GM12878 (cell line): Measurements from ENCODE around the gene MED13L. TPM values are rescaled to one million over a fixed set of nuclear protein-coding genes. Genes with fewer than 3 reads are reported as not detected.

Experiments used
- ATAC-seq: fragments of 200-7000 bp; cut with Tn5 transposase; 3 replicates; pipeline ENCODE4 v1.9.1; 2020; ENCODE audit warnings: mild to moderate bottlenecking, moderate library complexity
- BruUV-seq: library from RNA; stranded (reverse); fragments of 400-500 nt; replicated peaks from 2 replicates; lab custom pipeline; 2021; lab: Mats Ljungman, UMichigan
- CTCF ChIA-PET: fragments of 300-600 bp; sonication (Branson Sonifier 250); formaldehyde crosslinking; extraction: SDS; loops from one replicate; lab custom pipeline; 2021; ENCODE audit warnings: inconsistent platforms; lab: Yijun Ruan, JAX
- POLR2A ChIA-PET: fragments of 350-600 bp; formaldehyde crosslinking; extraction: SDS; loops from one replicate; lab custom pipeline; 2021; ENCODE audit warnings: inconsistent platforms; lab: Charles Lee
- RAD21 ChIA-PET: fragments of 300-600 bp; sonication (Branson Sonifier 250); formaldehyde crosslinking; loops from one replicate; lab custom pipeline; 2023; ENCODE audit warnings: antibody characterized with exemption; ENCODE audit not compliant: unreplicated experiment; lab: Charles Lee
- SMC1A ChIA-PET: fragments of 300-600 bp; sonication (Branson Sonifier 250); formaldehyde crosslinking; loops from one replicate; lab custom pipeline; 2023; ENCODE audit not compliant: unreplicated experiment, uncharacterized antibody; lab: Charles Lee
- DNase-seq: peaks from one replicate; pipeline ENCODE4 v3.0.0-alpha.2; 2011; ENCODE audit warnings: low read depth, low spot score
- FAIRE-seq: peaks from 3 replicates; lab custom pipeline; 2011; peaks lifted over from hg19 to GRCh38; lab: Jason Lieb, UNC
- H2AFZ ChIP-seq: 2 replicates; pipeline ENCODE4 v1.6.0; 2011; ENCODE audit warnings: low read depth, low read length, control low read depth; ENCODE audit not compliant: control insufficient read depth
- H3K27ac ChIP-seq: 2 replicates; pipeline ENCODE4 v1.5.1; 2011; ENCODE audit warnings: control low read depth; ENCODE audit not compliant: control insufficient read depth, insufficient read depth
- H3K27me3 ChIP-seq, 2 experiments: replicated peaks in 1 of 2; 2 replicates each; pipeline versions ENCODE4 v1.6.0 to v1.6.1; 2011; ENCODE audit warnings: low read length in 1 of 2; ENCODE audit not compliant: control insufficient read depth in 2 of 2, insufficient read depth in 2 of 2
- H3K36me3 ChIP-seq, 2 experiments: 2 replicates each; pipeline ENCODE4 v1.5.1; 2011; ENCODE audit warnings: low read length in 1 of 2; ENCODE audit not compliant: control insufficient read depth in 2 of 2, insufficient read depth in 2 of 2
- H3K4me1 ChIP-seq: 2 replicates; pipeline ENCODE4 v1.6.1; 2011; ENCODE audit warnings: mild to moderate bottlenecking, low read length, moderate library complexity, mixed read lengths; ENCODE audit not compliant: control insufficient read depth, insufficient read depth
- H3K4me2 ChIP-seq: 2 replicates; pipeline ENCODE4 v1.6.0; 2011; ENCODE audit warnings: control low read depth; ENCODE audit not compliant: control insufficient read depth, insufficient read depth
- H3K4me3 ChIP-seq: fragments of 200-600 bp; sonication (generic); 2 replicates; pipeline ENCODE4 v1.5.1; 2016
- H3K79me2 ChIP-seq: 2 replicates; pipeline ENCODE4 v1.6.0; 2011; ENCODE audit warnings: low read length; ENCODE audit not compliant: control insufficient read depth, insufficient read depth
- H3K9ac ChIP-seq: 2 replicates; pipeline ENCODE4 v1.8.0; 2011; ENCODE audit warnings: low read length, control low read depth, mixed read lengths; ENCODE audit not compliant: control insufficient read depth, insufficient read depth
- H3K9me3 ChIP-seq: replicated peaks from 3 replicates; pipeline ENCODE4 v1.5.1; 2011; ENCODE audit warnings: mild to moderate bottlenecking, low read length; ENCODE audit not compliant: control insufficient read depth, insufficient read depth
- H4K20me1 ChIP-seq: 2 replicates; pipeline ENCODE4 v1.6.0; 2011; ENCODE audit not compliant: control insufficient read depth, insufficient read depth
- CREM ChIP-seq: IDR thresholded peaks from 2 replicates; pipeline ENCODE4 v1.6.1; 2014; ENCODE audit warnings: antibody characterized with exemption, low read depth
- HCFC1 ChIP-seq: fragments of 150-350 bp; IDR thresholded peaks from 2 replicates; pipeline ENCODE4 v1.6.1; 2014; ENCODE audit warnings: low read length
- JUNB ChIP-seq: IDR thresholded peaks from 2 replicates; pipeline ENCODE4 v1.6.1; 2016; ENCODE audit warnings: antibody characterized with exemption, mild to moderate bottlenecking
- NFXL1 ChIP-seq: fragments of 450-650 bp; IDR thresholded peaks from 2 replicates; pipeline ENCODE4 v1.6.1; 2017; ENCODE audit warnings: antibody characterized with exemption, mild to moderate bottlenecking, borderline replicate concordance
- PAX5 ChIP-seq: IDR thresholded peaks from 2 replicates; pipeline ENCODE4 v1.6.1; 2011; ENCODE audit warnings: low read depth, low read length, borderline replicate concordance
- RCOR1 ChIP-seq: conservative IDR thresholded peaks from 2 replicates; pipeline ENCODE4 v1.6.1; 2012; ENCODE audit warnings: low read depth, low read length, improper control_type of control experiment
- RELA ChIP-seq: fragments of 450-650 bp; IDR thresholded peaks from 2 replicates; pipeline ENCODE4 v1.8.0; 2014; ENCODE audit warnings: borderline replicate concordance; ENCODE audit not compliant: partially characterized antibody
- SPI1 ChIP-seq: IDR thresholded peaks from 2 replicates; pipeline ENCODE4 v1.6.1; 2011; ENCODE audit warnings: low read depth, mild to moderate bottlenecking, low read length, moderate library complexity, borderline replicate concordance; ENCODE audit not compliant: insufficient read depth
- STAT3 ChIP-seq: IDR thresholded peaks from 2 replicates; pipeline ENCODE4 v1.6.1; 2011; ENCODE audit warnings: low read depth, low read length, improper control_type of control experiment
- ZNF217 ChIP-seq: fragments of 450-650 bp; IDR thresholded peaks from 2 replicates; pipeline ENCODE4 v1.6.1; 2017; ENCODE audit warnings: antibody characterized with exemption, mild to moderate bottlenecking
- ZNF592 ChIP-seq: fragments of 450-650 bp; IDR thresholded peaks from 2 replicates; pipeline ENCODE4 v1.6.1; 2017; ENCODE audit warnings: mild to moderate bottlenecking, moderate library complexity
- WGBS: methylation state at CpG from one replicate; pipeline ENCODE4 v1.1.6; 2016; ENCODE audit warnings: low lambda C conversion rate; ENCODE audit not compliant: insufficient replicate concordance, insufficient coverage; ENCODE audit errors: missing lambda C conversion rate; 5-methylcytosine and 5-hydroxymethylcytosine counted together
- in situ Hi-C: fragments of 300-500 bp; cut with MboI; formaldehyde crosslinking; loops from 9 replicates; pipeline ENCODE4 v1.14.3; 2018; ENCODE audit warnings: mixed read lengths
- intact Hi-C: fragments of 100-400 bp; cut with micrococcal nuclease; formaldehyde crosslinking; loops from one replicate; pipeline ENCODE4 v1.14.2; 2022; ENCODE audit not compliant: unreplicated experiment
- polyA plus RNA-seq, 11 experiments: library from polyadenylated mRNA; depleted of rRNA in 4 of 11; unstranded in 6 of 11; stranded (reverse) in 5 of 11; fragments of >200 nt; fragmentation: Nextera tagmentation in 4 of 11; fragmentation: Illumina TruSeq in 1 of 11; extraction: Ambion mirVana in 4 of 11; extraction: Trizol in 1 of 11; gene quantifications; 1 replicate in 1 of 11; 2 replicates in 10 of 11; pipeline versions ENCODE4 v1.2.1 to v1.2.3, GENCODE V29; 2011 to 2016; ENCODE audit warnings: inconsistent platforms in 2 of 11, missing spikeins in 2 of 11, low read depth in 1 of 11
- total RNA-seq, 4 experiments: library from RNA; depleted of rRNA in 3 of 4; stranded (reverse); fragments of >200 nt in 3 of 4; fragmentation: Illumina TruSeq in 1 of 4; extraction: Trizol in 1 of 4; gene quantifications; 2 replicates each; pipeline versions ENCODE4 v1.2.1 to v1.2.3, GENCODE V29; 2013 to 2021
- TF ChIP-seq, protein P1 (sequence below): IDR thresholded peaks from 2 replicates; pipeline ENCODE4 v1.6.1; 2012; ENCODE audit warnings: low read depth, low read length, improper control_type of control experiment
- TF ChIP-seq, protein P2 (sequence below): fragments of 450-650 bp; IDR thresholded peaks from 2 replicates; pipeline ENCODE4 v1.6.1; 2017; ENCODE audit warnings: borderline replicate concordance

The MED13L gene
- total and polyA plus RNA-seq, 10 of the 15 experiments (the other 5 are each of a cell fraction or from before 2014, with no cell fraction given): 3.7 to 30.1 (median 9.1) TPM

DNA sequence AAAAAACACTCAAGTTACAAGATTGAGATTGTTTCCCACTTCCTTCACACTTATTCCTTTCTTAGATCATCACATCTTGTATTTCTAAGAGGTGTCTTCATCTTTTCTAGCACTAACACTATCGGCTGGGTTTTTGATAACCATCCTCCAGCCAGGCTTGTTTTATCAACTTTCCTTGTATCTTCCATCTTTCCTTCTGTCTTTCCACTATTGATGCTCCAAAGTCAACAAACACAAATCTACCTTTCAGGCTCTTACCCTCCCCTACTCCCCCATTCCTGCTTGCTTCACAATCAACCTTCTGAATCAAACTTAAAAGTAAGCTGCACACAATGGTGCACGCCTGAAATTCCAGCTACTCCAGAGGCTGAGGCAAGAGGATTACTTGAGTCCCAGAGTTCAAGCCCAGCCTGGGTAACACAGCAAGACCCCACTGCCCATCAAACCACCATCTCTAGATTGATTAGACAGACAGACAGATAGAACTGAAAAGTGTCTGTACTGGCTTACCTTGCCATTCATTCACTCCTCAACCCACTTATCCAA, 12.9 kb downstream of the MED13L start:
- Histone ChIP-seq H3K4me3 (no peak overlapping the region), H3K4me2 (no peak overlapping the region), H3K9me3 (no peaks in the 10 kb centered on the region), H2AFZ (no peak overlapping the region), H3K36me3 (no peaks in the 10 kb centered on the region), H3K79me2 (peaks cover 1% of the 10 kb centered on the region), H3K4me1 (no peaks in the 10 kb centered on the region), H3K27ac (no peak overlapping the region), H3K9ac (no peak overlapping the region), H3K27me3 (peaks cover 0 to 3% of the 10 kb centered on the region in 2 experiments; a peak in 1 of 4 replicates), H4K20me1 (peaks cover 10% of the 10 kb centered on the region)
- no peak for TF ChIP-seq JUNB
- no peak for TF ChIP-seq CREM
- no peak for TF ChIP-seq STAT3
- TF ChIP-seq ZNF217: no peak
- TF ChIP-seq, protein P1, sequence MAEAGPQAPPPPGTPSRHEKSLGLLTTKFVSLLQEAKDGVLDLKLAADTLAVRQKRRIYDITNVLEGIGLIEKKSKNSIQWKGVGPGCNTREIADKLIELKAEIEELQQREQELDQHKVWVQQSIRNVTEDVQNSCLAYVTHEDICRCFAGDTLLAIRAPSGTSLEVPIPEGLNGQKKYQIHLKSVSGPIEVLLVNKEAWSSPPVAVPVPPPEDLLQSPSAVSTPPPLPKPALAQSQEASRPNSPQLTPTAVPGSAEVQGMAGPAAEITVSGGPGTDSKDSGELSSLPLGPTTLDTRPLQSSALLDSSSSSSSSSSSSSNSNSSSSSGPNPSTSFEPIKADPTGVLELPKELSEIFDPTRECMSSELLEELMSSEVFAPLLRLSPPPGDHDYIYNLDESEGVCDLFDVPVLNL: no peak
- no peak for TF ChIP-seq RELA
- TF ChIP-seq HCFC1: no peak
- TF ChIP-seq PAX5: no peak
- TF ChIP-seq RCOR1: no peak
- TF ChIP-seq, protein P2, sequence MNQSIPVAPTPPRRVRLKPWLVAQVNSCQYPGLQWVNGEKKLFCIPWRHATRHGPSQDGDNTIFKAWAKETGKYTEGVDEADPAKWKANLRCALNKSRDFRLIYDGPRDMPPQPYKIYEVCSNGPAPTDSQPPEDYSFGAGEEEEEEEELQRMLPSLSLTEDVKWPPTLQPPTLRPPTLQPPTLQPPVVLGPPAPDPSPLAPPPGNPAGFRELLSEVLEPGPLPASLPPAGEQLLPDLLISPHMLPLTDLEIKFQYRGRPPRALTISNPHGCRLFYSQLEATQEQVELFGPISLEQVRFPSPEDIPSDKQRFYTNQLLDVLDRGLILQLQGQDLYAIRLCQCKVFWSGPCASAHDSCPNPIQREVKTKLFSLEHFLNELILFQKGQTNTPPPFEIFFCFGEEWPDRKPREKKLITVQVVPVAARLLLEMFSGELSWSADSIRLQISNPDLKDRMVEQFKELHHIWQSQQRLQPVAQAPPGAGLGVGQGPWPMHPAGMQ: no peak
- TF ChIP-seq SPI1: no peak
- no peak for TF ChIP-seq NFXL1
- no peak for TF ChIP-seq ZNF592
- ChIA-PET CTCF (no interaction called here), SMC1A (interaction anchor here (1.0 kb wide), 1 partner anchor 12 kb away, joined by 3 read pairs; no protein-coding TSS in a partner anchor), RAD21 (interaction anchor here (1.5 kb wide), 1 partner anchor 28 kb away, joined by 3 read pairs; no protein-coding TSS in a partner anchor), POLR2A (no interaction called here)
- DNase-seq (no peak), ATAC-seq (no peak), FAIRE-seq (no peak)
- intact Hi-C loops (loop anchor here (5.0 kb wide), 1 partner anchor 122 kb away; no protein-coding TSS in a partner anchor), in situ Hi-C loops (no loop called here)
- 89% methylated on average over 2 of the region's 2 CpGs for WGBS
- no TSS peak for BruUV-seq
